Measurements from ENCODE around the gene DNAH12. TPM values are rescaled to one million over a fixed set of nuclear protein-coding genes. Genes with fewer than 3 reads are reported as not detected.
A peak's percentile ranks its signal among the peaks of the same experiment; 100 is the strongest.
"Not testable (repeated sequence)": the region's sequence is repeated elsewhere in the genome, so short reads cannot be mapped to it uniquely, and the experiment has no call there.

The DNAH12 gene
- total RNA-seq, 2 donors from 2014 or later = 0.09 to 0.17 TPM

DNA sequence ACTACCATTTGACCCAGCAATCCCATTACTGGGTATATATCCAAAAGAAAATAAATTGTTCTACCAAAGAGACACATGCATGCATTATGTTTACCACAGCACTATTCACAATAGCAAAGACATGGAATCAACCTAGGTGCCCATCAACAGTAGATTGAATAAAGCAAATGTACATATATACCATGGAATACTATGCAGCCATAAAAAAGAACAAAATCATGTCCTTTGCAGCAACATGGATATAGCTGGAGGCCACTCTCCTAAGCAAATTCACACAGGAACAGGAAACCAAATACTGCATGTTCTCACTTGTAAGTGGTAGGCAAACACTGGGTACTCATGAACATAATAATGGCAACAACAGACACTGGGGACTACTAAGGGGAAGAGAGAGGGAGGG lies 104.0 kb downstream of the DNAH12 start:
- intact Hi-C loops (cut with DNase I, micrococcal nuclease); DNase-seq; ATAC-seq: not testable (repeated sequence)

GRCh38 chr3:57438460-57438859 lies 105.7 kb downstream of the DNAH12 start:
- intact Hi-C loops (cut with DNase I, micrococcal nuclease); ATAC-seq; DNase-seq: not testable (repeated sequence)

GRCh38 chr3:57436195-57436761 lies 107.9 kb downstream of the DNAH12 start:
- ATAC-seq (no peak), DNase-seq (no peak)
- intact Hi-C loops (cut with DNase I, micrococcal nuclease) = no loop called here

GRCh38 chr3:57434041-57434440 lies 110.1 kb downstream of the DNAH12 start:
- DNase-seq (no peak), ATAC-seq (peak; percentile 86)
- intact Hi-C loops (cut with DNase I, micrococcal nuclease) = no loop called here

GRCh38 chr3:57423335-57423734 lies 120.8 kb downstream of the DNAH12 start:
- ATAC-seq (no peak), DNase-seq (no peak)
- intact Hi-C loops (cut with DNase I, micrococcal nuclease) = no loop called here

DNA sequence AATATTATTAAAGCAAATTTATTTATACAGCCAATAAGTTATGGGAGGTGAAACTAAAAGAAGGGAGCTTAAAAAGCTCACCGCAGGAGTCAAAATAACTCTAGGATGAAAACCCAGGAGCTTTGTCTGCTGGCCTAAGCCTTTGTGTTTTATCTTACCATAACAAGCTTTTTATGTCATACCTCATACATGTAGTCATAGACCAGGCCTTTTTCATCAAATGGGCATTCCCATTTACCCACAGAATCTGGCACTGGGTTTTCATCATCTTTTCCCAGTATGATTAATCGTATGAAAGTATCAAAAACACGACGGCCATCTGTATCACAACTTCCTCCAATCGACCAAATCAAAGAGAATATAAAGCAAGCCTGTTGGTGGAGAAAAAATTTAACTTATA lies 122.8 kb downstream of the DNAH12 start:
- ATAC-seq (no peak), DNase-seq (no peak)
- intact Hi-C loops (cut with DNase I, micrococcal nuclease) = no loop called here

GRCh38 chr3:57420001-57420400 lies 124.1 kb downstream of the DNAH12 start:
- DNase-seq (no peak), ATAC-seq (no peak)
- intact Hi-C loops (cut with DNase I, micrococcal nuclease) = no loop called here

DNA sequence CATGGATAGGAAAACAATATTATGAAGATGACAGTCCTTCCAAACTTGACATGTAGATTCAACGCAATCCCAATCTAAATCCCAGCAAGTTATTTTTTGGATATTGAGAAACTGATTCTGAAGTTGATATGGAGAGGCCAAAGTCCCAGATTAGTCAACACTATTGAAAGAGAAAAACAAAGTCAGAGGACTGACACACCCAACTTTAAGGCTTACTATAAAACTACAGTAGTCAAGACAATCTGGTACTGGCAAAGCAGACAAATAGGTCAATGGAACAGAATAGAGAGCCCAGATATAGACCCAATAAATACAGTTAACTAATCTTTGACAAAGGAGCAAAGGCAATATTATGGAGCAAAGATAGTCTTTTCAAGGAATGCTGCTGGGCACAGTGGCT lies 132.4 kb downstream of the DNAH12 start:
- peak; percentile 99 for ATAC-seq
- intact Hi-C loops (cut with DNase I, micrococcal nuclease) = no loop called here
- no peak for DNase-seq

GRCh38 chr3:57409471-57409870 lies 134.7 kb downstream of the DNAH12 start:
- no peak for ATAC-seq

DNA sequence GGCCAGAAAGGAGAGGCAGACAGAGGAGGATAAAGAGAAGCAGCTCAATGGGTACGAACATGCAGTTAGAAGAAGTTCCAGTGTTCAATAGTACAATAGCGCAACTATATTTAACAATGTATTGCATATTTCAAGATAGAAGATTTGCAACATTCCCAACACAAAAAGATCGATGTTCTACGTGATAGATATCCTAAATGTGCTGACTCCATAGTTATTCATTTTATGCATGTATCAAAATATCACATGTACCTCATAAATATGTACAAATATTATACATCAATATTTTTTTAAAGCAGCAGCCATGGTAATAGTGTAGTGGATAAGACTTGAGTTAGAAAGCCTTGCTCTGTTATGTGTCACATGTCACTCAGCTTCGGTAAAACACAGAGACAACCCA lies 141.5 kb downstream of the DNAH12 start:
- intact Hi-C loops (cut with DNase I, micrococcal nuclease) = no loop called here
- no peak for ATAC-seq
- no peak for DNase-seq

More at GRCh38 chr3:57409471-57409870, 134.7 kb downstream of the DNAH12 start:
- no peak for DNase-seq
- intact Hi-C loops (cut with DNase I, micrococcal nuclease) = no loop called here

DNA sequence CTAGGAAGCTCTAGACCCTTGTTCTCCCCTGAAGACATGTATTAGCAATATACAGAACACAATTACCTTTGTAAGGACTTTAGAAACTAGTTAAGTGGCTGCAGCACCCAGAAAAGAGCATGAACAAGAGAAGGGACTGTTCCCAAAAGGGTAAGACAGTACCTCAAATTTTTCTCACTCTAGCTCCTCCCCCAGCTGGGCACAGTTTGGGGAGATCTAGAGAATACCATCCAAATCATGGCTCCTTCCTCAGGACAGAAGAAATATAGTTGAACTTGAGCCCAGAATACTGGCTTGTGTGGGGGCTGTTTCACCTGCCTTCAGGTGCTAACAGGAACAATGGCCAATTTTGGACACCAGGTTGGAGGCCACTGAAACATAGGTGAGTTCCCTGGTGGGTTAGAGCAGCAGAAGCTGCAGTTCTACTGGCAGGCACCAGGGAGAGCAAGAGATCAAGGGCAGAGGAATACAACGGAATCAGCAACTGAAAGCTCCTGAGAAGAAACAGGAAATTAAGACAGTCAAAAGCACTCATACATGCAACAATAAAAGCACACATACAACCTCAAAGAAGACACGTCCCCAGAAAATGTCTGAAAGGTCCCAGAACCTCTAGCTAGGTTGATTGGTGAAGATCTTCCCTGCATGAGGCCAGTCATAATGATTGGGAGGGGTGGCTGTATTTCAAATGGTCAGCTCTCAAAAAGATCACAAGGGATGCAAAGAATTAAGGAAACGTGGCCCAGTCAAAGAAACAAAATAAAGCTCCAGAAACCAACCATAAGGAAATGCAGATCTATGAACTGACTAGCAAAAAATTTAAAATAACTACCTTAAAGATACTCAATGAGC lies 146.7 kb downstream of the DNAH12 start:
- peak; percentile 99 for ATAC-seq
- intact Hi-C loops (cut with DNase I, micrococcal nuclease) = no loop called here
- peak; percentile 37 to 45 for DNase-seq

GRCh38 chr3:57393977-57394376 lies 150.2 kb downstream of the DNAH12 start:
- DNase-seq (no peak), ATAC-seq (no peak)
- intact Hi-C loops (cut with DNase I, micrococcal nuclease) = no loop called here

GRCh38 chr3:57391767-57392166 lies 152.4 kb downstream of the DNAH12 start:
- intact Hi-C loops (cut with DNase I, micrococcal nuclease) = no loop called here
- no peak for ATAC-seq
- no peak for DNase-seq

GRCh38 chr3:57389271-57389670 lies 154.9 kb downstream of the DNAH12 start:
- intact Hi-C loops (cut with DNase I, micrococcal nuclease) = no loop called here
- ATAC-seq (no peak), DNase-seq (no peak)

- no peak for DNase-seq
- intact Hi-C loops (cut with DNase I, micrococcal nuclease) = no loop called here
- no peak for ATAC-seq
These were observed 157.8 kb downstream of the DNAH12 start for GRCh38 chr3:57386307-57386706.

GRCh38 chr3:57385498-57385897 lies 158.6 kb downstream of the DNAH12 start:
- ATAC-seq (no peak), DNase-seq (no peak)
- intact Hi-C loops (cut with DNase I, micrococcal nuclease) = no loop called here

DNA sequence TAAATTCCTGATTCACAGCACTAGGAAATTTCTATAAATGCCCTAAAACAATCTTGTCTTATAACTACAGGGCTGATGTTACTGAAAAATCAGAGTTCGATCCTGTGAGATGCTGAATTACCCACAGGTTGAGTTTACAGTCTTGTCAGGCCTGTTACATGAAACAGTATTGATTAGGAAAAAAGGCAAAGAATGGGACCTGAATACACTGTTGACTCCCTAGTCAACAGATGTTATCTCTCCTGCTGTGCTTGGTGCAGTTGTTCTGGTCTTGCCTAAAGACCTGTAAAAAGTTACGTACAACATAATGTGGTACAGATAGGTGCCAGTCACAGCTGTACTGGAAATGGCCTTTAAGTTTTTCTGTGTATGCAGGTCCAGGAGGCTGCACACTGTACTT lies 160.3 kb downstream of the DNAH12 start:
- intact Hi-C loops (cut with DNase I, micrococcal nuclease) = no loop called here
- no peak for ATAC-seq

DNA sequence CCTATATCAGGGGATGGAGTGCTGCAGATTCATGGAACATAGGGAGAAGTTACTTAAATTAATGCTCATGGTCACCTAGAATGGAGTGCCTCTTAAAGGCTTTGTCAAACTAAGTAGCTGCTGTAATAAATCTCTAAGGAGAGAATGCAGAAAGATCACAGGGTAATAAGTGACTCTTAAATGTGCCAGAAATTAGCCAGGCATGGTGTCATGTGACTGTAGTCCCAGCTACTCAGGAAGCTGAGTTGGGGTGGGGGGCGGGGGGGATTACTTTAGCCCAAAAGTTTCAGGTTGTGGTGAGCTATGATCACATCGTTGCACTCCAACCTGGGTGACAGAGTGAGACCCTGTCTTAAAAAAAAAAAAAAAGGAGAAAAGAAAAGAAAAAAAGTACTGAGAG lies 160.7 kb downstream of the DNAH12 start:
- ATAC-seq = no peak
- intact Hi-C loops (cut with DNase I, micrococcal nuclease) = no loop called here
- no peak for DNase-seq

More for the DNA sequence above, 160.3 kb downstream of the DNAH12 start:
- DNase-seq = no peak

GRCh38 chr3:57382933-57383332 lies 161.2 kb downstream of the DNAH12 start:
- intact Hi-C loops (cut with DNase I, micrococcal nuclease) = no loop called here
- ATAC-seq = no peak
- DNase-seq = no peak

DNA sequence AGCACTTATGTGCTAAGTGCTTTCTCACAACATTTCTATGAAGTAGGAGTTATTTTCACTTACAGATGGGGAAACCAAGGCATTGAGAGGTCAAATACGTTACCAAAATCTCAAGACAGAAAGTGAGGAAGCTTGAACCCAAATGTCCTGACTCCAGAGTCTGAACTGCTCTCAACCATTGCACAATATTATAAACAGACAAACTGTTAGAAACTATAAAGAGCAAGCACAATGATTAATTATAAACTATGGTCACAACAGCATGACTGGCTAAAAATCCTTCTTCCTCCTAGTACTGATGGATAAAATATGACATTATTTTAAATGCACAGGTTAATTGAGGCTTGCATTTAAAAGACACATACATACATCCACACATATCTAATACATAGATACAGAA lies 173.8 kb downstream of the DNAH12 start:
- intact Hi-C loops (cut with DNase I, micrococcal nuclease) = no loop called here
- no peak for ATAC-seq
- DNase-seq = no peak
